ENCODE measurements around the gene APOM. TPM values are rescaled to one million over a fixed set of nuclear protein-coding genes. Genes with fewer than 3 reads are reported as not detected.

The APOM gene
- total RNA-seq, 1 donor from 2014 or later = 0.53 TPM

- FAIRE-seq (no peak), DNase-seq (ENCODE audit: low read depth) (no peak)
- Histone ChIP-seq H3K4me3 (ENCODE audit: low read depth, low read length) (no peak overlapping the region), H3K36me3 (ENCODE audit: control insufficient read depth, insufficient read depth, low read length) (peaks cover 65% of the 10 kb centered on the region), H3K27me3 (ENCODE audit: control insufficient read depth, insufficient read depth, low read length) (no peaks in the 10 kb centered on the region)
- TF ChIP-seq CTCF (IDR thresholded peaks at IDR 0.05; ENCODE audit: insufficient read depth, low read length, severe bottlenecking) = no peak
Measured at GRCh38 chr6:31633447-31633846, 22.2 kb upstream of the APOM start.

DNA sequence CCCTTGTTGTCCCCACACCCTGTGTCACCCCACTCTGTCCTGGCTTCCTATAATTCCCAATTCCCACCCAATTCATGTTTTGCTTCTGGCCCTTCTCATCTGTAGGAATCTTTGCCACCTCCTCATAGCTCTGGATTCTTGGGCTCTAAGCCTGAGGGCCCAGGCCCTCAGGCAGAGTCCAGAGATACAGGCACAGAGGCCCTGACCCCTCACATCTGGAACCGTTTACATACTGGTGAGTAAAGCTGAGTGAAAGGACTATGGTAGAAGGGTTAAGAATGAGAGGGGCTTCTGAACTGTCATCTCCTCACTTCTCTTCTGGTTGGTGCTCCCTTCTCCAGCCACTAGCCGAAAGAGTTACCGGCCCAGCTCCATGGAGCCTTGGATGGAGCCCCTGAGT lies 21.6 kb upstream of the APOM start:
- H3K27me3 ChIP-seq (ENCODE audit: control insufficient read depth, insufficient read depth, low read length) = no peaks in the 10 kb centered on the region
- no peak overlapping the region for H3K4me3 ChIP-seq (ENCODE audit: low read depth, low read length)
- peaks cover 61% of the 10 kb centered on the region for H3K36me3 ChIP-seq (ENCODE audit: control insufficient read depth, insufficient read depth, low read length)
- FAIRE-seq = no peak
- no peak for DNase-seq (ENCODE audit: low read depth)
- no peak for TF ChIP-seq CTCF (IDR thresholded peaks at IDR 0.05; ENCODE audit: insufficient read depth, low read length, severe bottlenecking)

- FAIRE-seq = peak; percentile 23
Measured at GRCh38 chr6:31634969-31635575, 20.6 kb upstream of the APOM start.

DNA sequence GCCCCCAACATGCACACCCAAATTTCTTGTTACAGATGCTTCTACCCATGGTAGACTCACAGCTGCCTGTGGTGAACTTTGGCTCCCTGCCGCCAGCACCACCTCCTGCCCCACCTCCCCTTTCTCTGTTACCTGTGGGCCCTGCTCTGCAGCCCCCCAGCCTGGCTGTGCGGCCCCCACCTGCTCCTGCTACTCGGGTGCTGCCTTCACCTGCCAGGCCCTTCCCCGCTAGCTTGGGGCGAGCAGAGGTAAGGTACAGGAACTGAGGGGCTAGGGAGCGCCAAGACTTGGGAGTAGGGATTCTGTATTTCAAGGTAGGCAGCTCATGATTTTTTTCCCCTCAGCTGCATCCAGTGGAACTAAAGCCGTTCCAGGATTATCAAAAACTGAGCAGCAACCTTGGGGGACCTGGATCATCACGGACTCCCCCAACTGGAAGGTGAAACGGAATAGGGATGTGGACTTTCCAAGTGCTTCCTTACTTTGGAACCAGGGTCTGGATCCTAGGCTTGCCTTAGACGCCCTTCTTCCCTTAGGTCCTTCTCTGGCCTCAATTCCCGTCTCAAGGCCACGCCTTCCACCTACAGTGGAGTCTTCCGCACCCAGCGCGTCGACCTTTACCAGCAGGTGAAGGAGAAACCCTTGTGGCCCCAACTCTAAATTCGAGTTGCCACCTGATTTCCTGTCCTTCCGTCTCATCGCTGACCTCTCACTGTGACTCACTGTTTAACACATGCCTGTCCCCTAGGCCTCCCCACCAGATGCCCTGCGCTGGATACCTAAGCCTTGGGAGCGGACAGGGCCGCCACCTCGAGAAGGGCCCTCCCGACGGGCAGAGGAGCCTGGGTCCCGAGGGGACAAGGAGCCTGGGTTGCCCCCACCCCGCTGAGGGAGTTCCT lies 18.7 kb upstream of the APOM start:
- peak; percentile 23 for FAIRE-seq
- TF ChIP-seq CTCF (IDR thresholded peaks at IDR 0.05; ENCODE audit: insufficient read depth, low read length, severe bottlenecking) = no peak
- Histone ChIP-seq H3K36me3 (ENCODE audit: control insufficient read depth, insufficient read depth, low read length) (peaks cover 60% of the 10 kb centered on the region), H3K4me3 (ENCODE audit: low read depth, low read length) (no peak overlapping the region), H3K27me3 (ENCODE audit: control insufficient read depth, insufficient read depth, low read length) (no peaks in the 10 kb centered on the region)
- no peak for DNase-seq (ENCODE audit: low read depth)

More at GRCh38 chr6:31634969-31635575, 20.6 kb upstream of the APOM start:
- DNase-seq (ENCODE audit: low read depth) = no peak
- H3K36me3 ChIP-seq (ENCODE audit: control insufficient read depth, insufficient read depth, low read length) = peaks cover 66% of the 10 kb centered on the region
- no peaks in the 10 kb centered on the region for H3K27me3 ChIP-seq (ENCODE audit: control insufficient read depth, insufficient read depth, low read length)
- no peak overlapping the region for H3K4me3 ChIP-seq (ENCODE audit: low read depth, low read length)
- no peak for TF ChIP-seq CTCF (IDR thresholded peaks at IDR 0.05; ENCODE audit: insufficient read depth, low read length, severe bottlenecking)

GRCh38 chr6:31639043-31639442 lies 16.7 kb upstream of the APOM start:
- Histone ChIP-seq H3K4me3 (ENCODE audit: low read depth, low read length) (no peak overlapping the region), H3K27me3 (ENCODE audit: control insufficient read depth, insufficient read depth, low read length) (no peaks in the 10 kb centered on the region), H3K36me3 (ENCODE audit: control insufficient read depth, insufficient read depth, low read length) (peaks cover 57% of the 10 kb centered on the region)
- FAIRE-seq (no peak), DNase-seq (ENCODE audit: low read depth) (no peak)
- TF ChIP-seq CTCF (IDR thresholded peaks at IDR 0.05; ENCODE audit: insufficient read depth, low read length, severe bottlenecking) = no peak
